H1 (cell line): Measurements from ENCODE around the gene ANK2. TPM values are rescaled to one million over a fixed set of nuclear protein-coding genes. Genes with fewer than 3 reads are reported as not detected.

ENCODE experiments used
- CEBPB ChIP-seq: IDR thresholded peaks from 2 replicates; pipeline ENCODE4 v1.6.1; 2012; ENCODE audit warnings: low read depth, low read length
- EP300 ChIP-seq, 2 experiments: IDR thresholded peaks; 1 replicate in 1 of 2; 2 replicates in 1 of 2; pipeline ENCODE4 v1.6.1; 2011 to 2012; ENCODE audit warnings: low read depth in 2 of 2, low read length in 2 of 2, mild to moderate bottlenecking in 2 of 2, borderline replicate concordance in 1 of 2, inconsistent platforms in 1 of 2, moderate library complexity in 1 of 2
- SIN3A ChIP-seq, 2 experiments: IDR thresholded peaks in 1 of 2; conservative IDR thresholded peaks in 1 of 2; 2 replicates each; pipeline ENCODE4 v1.6.1; 2011 to 2012; ENCODE audit warnings: low read length in 2 of 2, improper control_type of control experiment in 1 of 2, low read depth in 1 of 2, mild to moderate bottlenecking in 1 of 2
- polyA plus RNA-seq, 7 experiments: library from polyadenylated mRNA; depleted of rRNA in 3 of 7; stranded (reverse) in 5 of 7; unstranded in 2 of 7; fragments of >200 nt in 5 of 7; fragments of 200-250 nt in 2 of 7; gene quantifications; 1 replicate in 5 of 7; 2 replicates in 1 of 7; 4 replicates in 1 of 7; pipeline versions ENCODE4 v1.2.1 to v1.2.3, GENCODE V29; 2011 to 2013; ENCODE audit warnings: missing spikeins in 2 of 7, mixed read lengths in 2 of 7
- total RNA-seq: library from RNA; stranded (reverse); fragmentation: NEBNext Ultra II Directional; extraction: Animal tissue kit (Norgen Biotek cat#: 25700); gene quantifications from 2 replicates; pipeline ENCODE4 v1.2.1, GENCODE V29; 2021
- TF ChIP-seq, protein P1 (sequence below): IDR thresholded peaks from 2 replicates; pipeline ENCODE4 v1.6.1; 2011; ENCODE audit warnings: low read depth, mild to moderate bottlenecking, low read length; ENCODE audit not compliant: insufficient read depth

Gene ANK2
- total and polyA plus RNA-seq, 2 of the 8 experiments (the other 6 are each of a cell fraction or from before 2014, with no cell fraction given): 14.2 to 35.1 TPM

DNA sequence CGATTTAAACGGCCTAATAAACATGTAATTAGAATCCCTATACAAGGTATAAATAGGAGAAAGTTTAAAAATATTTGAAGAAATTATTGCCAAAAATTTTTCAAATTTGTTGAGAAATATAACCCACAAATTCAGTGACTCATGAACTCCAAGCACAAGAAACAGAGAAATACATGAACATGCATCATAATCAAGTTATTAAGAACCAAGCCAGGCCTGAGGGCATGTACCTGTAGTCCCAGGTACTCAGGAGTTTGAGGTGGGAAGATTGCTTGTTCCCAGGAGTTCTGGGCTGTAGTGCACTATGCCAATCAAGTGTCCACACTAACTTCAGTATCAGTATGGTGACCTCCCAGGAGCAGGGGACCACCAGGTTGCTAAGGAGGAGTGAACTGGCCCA lies 370.2 kb downstream of the ANK2 start (continued):
- TF ChIP-seq, protein P1, sequence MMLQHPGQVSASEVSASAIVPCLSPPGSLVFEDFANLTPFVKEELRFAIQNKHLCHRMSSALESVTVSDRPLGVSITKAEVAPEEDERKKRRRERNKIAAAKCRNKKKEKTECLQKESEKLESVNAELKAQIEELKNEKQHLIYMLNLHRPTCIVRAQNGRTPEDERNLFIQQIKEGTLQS: no peak
- TF ChIP-seq SIN3A (conservative IDR thresholded peaks at IDR 0.05 in 1 of 2, IDR thresholded peaks at IDR 0.05 in 1 of 2; ENCODE audit: low read depth in 1 of 2, low read length in 2 of 2): no peak
- TF ChIP-seq EP300 (IDR thresholded peaks at IDR 0.05; ENCODE audit: borderline replicate concordance in 1 of 2, low read depth in 2 of 2, low read length in 2 of 2): no peak
- no peak for TF ChIP-seq CEBPB
